Mucosa of stomach (tissue), 1 donor: ENCODE data around the gene NSG1.
"Not testable (repeated sequence)": the region's sequence is repeated elsewhere in the genome, so short reads cannot be mapped to it uniquely, and the experiment has no call there.

Source experiments
- H3K27me3 ChIP-seq: one replicate; pipeline ENCODE4 v1.7.0; 2013; ENCODE audit warnings: mild to moderate bottlenecking, low read length; ENCODE audit not compliant: control insufficient read depth, insufficient read depth
- H3K36me3 ChIP-seq: one replicate; pipeline ENCODE4 v1.7.0; 2013; ENCODE audit warnings: low read length; ENCODE audit not compliant: control insufficient read depth, insufficient read depth
- H3K4me1 ChIP-seq: one replicate; pipeline ENCODE4 v1.7.0; 2013; ENCODE audit warnings: mild to moderate bottlenecking, low read length; ENCODE audit not compliant: control insufficient read depth, insufficient read depth
- H3K4me3 ChIP-seq: one replicate; pipeline ENCODE4 v1.7.0; 2013; ENCODE audit warnings: low read length
- H3K9ac ChIP-seq: one replicate; pipeline ENCODE4 v1.7.0; 2013; ENCODE audit warnings: mild to moderate bottlenecking, low read length, moderate library complexity
- H3K9me3 ChIP-seq: one replicate; pipeline ENCODE4 v1.7.0; 2013; ENCODE audit warnings: mild to moderate bottlenecking, low read length, moderate library complexity; ENCODE audit not compliant: control insufficient read depth
- donor health status: Pancreatic carcinoma.

The NSG1 gene

DNA sequence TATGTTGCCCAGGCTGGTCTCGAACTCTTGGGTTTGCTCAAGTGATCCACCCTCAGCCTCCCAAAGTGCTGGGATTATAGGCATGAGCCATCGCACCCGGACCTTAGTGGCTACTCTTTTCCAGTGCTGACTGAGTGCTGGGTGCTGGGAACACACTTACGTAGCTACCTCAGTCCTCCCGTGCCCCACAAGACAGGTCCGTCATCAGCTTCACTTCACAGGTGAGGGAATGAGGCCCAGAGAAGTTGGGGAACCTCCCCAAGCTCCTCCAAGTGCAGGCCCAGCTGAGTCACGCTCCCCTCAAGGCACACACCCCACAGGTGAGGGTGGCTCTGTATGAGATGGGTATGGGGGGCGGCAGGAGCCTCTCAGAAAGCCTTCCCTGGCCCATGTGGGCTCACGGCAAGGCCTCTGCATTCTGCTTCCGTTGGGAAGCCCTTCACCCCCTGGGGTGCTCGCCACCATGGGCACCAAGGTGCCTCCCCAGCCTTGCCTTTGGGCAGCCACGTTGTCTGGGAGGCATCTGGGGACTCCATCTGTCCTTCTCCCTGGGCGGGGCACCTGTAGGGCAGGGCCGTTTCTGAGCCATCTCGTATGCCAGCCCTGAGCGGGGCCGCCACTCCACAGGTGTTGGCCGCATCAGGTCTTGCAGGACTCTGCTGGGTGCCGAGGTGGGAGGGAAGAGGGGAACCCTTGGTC lies 28.4 kb downstream of the NSG1 start:
- Histone ChIP-seq H3K36me3 (no peaks in the 10 kb centered on the region), H3K4me1 (no peaks in the 10 kb centered on the region), H3K4me3 (no peak overlapping the region), H3K9me3 (no peaks in the 10 kb centered on the region), H3K27me3 (no peaks in the 10 kb centered on the region), H3K9ac (no peak overlapping the region)

DNA sequence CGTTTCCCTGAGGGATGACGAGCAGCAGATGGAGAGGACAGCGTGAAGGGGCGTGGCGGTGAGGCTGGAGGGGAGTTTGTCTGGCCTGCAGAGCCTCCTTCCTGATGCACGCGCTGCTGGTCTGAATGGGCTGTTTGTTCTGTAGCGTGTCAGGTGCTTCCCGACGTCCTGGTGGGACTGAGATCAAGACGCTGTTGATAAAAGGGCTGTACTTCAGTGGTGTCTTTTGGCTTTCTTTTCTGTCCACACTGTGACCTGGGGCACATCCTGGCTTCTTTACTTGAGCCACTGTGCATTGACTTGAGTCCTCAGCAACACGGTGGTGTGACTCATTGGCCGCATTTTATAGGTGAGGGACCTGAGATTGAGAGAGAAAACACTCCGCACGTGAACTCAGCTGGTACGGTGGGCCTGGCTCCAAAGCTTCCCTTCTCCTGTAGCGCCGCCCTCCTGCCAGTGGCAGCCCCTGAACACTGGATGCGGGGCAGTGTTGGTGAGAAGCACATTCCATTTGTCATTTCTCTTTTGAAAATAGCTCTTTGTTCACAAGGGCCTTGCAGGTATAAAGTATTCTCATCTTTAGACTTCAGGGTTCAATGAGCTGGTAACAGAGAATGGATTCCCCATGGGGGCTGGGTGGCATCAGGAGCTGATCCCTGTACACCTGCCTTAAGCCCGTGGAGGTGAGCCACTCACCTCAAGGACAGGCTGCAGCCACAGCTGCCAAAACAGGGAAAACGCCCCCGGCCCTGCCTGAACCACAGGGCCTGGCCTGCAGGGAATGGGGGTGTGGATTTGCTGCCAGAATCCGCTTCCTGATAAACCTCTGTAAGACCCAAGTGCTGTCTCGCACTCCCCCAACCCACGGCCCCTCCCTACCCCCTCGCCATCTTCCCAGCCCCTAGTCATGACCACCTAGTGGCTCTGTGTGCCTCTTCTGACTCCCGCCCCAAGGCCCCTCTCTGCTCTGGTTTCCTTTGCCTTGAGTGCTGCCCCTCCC lies 29.2 kb downstream of the NSG1 start:
- no peaks in the 10 kb centered on the region for H3K27me3 ChIP-seq
- H3K9ac ChIP-seq = no peak overlapping the region
- no peaks in the 10 kb centered on the region for H3K36me3 ChIP-seq
- no peaks in the 10 kb centered on the region for H3K4me1 ChIP-seq
- H3K4me3 ChIP-seq = no peak overlapping the region
- no peaks in the 10 kb centered on the region for H3K9me3 ChIP-seq

DNA sequence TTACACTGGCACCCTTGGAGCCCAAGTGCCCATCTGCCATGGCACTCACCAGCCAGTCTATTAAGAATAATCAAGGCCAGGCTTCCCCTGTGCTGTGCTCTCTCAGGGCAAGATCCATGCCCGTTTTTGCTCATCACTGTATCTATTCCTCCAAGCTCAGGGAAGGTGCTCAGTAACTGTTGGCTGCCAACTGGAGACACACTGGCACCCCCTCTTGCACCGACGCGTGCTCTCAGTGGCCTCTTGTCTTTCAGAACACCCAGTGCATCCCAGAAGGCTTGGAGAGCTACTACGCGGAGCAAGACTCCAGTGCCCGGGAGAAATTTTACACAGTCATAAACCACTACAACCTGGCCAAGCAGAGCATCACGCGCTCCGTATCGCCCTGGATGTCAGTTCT lies 30.1 kb downstream of the NSG1 start:
- H3K9me3 ChIP-seq = no peaks in the 10 kb centered on the region

DNA sequence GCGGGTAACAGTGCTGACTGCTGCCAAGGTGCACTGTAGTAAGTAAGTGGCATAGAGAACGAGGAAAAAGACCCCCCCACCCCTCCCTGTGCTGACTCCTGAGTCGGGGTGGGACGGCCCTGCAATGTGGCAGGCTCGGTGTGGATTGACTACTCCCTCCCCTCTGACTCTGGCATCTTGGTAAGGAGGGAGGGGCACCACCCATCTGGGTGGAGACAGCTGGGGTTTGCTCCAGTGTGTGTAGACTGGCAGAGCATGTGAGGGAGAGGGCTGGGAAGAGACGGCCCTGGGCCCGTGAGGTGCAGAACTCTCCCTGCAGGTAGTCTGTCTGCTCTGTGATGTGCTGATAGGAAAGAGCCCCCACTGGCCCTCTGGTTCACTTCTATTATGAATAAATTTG lies 31.0 kb downstream of the NSG1 start:
- H3K4me1 ChIP-seq = no peaks in the 10 kb centered on the region
- no peak overlapping the region for H3K9ac ChIP-seq
- H3K36me3 ChIP-seq = no peaks in the 10 kb centered on the region
- H3K27me3 ChIP-seq = no peaks in the 10 kb centered on the region
- no peaks in the 10 kb centered on the region for H3K9me3 ChIP-seq
- H3K4me3 ChIP-seq = no peak overlapping the region

More for the DNA sequence above, 30.1 kb downstream of the NSG1 start:
- no peak overlapping the region for H3K4me3 ChIP-seq
- no peaks in the 10 kb centered on the region for H3K4me1 ChIP-seq
- no peak overlapping the region for H3K9ac ChIP-seq
- H3K27me3 ChIP-seq = no peaks in the 10 kb centered on the region
- no peaks in the 10 kb centered on the region for H3K36me3 ChIP-seq

DNA sequence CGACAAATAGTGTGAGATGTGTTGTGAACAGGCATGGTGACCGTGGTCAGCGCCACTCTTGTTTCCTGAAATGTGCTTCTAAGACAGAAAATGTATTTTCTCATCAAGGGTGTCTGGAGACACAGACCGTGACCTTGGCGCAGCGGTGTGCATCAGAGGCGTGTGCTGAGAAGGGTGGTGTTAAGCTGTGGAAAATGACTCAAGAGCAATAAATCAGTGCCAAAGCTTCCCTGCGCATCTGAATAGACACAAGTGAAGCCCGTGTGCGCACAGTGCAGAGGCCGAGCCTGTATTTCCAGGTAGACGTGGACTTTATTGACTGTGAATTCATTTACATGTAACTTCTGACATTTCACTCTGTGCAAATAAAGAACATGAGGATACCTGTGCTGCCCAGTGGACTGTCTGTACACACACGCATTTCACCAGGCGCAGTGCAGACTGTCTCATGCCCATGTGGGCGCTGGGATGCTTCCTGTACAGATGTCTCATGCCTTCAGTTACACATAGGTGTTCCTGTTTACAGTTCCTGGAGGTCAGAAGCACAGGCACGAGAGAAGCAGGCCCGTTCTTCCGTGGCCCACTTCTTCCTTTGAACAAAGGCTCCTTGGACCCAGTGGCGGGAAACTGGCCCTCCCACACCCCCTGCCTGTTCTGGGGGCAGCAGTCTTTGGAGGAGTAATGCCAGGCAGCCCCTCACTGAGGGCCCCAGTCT lies 31.9 kb downstream of the NSG1 start:
- H3K9me3 ChIP-seq = no peaks in the 10 kb centered on the region
- H3K9ac ChIP-seq = no peak overlapping the region
- H3K4me3 ChIP-seq = no peak overlapping the region
- no peaks in the 10 kb centered on the region for H3K27me3 ChIP-seq
- no peaks in the 10 kb centered on the region for H3K4me1 ChIP-seq
- no peaks in the 10 kb centered on the region for H3K36me3 ChIP-seq

DNA sequence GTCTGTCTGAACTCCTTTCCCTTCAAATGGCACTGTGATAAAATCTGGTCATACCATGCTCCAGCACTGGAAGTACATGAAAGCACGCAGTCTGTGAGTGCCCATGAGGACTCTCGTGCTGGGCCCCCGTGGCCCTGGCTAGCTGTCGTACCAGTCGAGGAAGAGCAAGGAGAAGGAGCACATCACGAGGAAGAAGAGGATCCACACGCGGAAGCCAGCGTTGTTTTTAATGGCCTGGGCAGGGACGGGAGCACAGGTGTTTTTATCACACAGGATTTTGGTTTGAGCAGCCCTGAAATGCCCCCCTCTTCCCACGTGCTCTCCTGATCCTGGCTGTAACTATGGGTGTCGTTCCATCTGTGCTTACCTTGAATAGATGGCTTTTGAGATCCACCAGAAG lies 33.0 kb downstream of the NSG1 start:
- Histone ChIP-seq H3K4me1 (no peaks in the 10 kb centered on the region), H3K36me3 (no peaks in the 10 kb centered on the region), H3K9ac (no peak overlapping the region)

DNA sequence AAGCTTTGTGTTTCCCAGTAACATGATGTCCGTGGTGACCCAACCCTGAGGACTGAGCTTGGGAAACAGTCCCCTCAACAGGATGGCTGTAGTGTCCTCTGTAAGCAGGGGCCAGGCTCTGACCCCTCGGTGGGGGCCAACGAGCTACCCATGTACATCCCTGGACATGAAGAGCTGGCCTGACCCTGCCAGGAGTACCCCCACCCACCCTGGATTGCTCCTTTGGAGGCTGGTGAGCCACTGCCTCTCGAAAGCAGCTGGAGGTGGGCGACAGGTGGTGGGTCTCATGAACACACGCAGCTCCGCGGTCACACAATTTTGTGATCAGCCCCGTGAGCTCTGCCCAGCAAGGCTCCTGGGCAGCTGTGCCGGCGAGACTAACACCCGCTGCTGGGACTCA lies 33.5 kb downstream of the NSG1 start:
- Histone ChIP-seq H3K9me3 (no peaks in the 10 kb centered on the region), H3K36me3 (no peaks in the 10 kb centered on the region), H3K9ac (no peak overlapping the region), H3K4me1 (no peaks in the 10 kb centered on the region), H3K27me3 (no peaks in the 10 kb centered on the region), H3K4me3 (no peak overlapping the region)

More for the DNA sequence above, 33.0 kb downstream of the NSG1 start:
- H3K27me3 ChIP-seq = no peaks in the 10 kb centered on the region
- H3K9me3 ChIP-seq = no peaks in the 10 kb centered on the region
- no peak overlapping the region for H3K4me3 ChIP-seq

DNA sequence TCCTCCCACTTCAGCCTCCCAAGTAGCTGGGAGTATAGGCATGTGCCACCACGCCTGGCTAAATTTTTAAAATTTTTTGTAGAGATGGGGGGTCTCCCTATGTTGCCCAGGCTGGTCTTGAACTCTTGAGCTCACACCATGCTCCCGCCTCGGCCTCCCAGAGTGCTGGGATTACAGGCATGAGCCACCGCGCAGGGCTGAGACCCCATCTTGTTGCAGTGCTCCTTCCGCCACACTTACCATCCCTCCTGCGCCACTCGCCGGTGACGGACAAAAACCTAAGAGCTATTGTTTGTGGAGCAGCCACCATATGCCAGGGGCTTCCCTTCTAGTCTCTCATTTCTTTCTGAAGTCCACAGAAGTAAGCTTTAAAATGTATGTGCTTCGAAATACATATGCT lies 34.5 kb downstream of the NSG1 start:
- Histone ChIP-seq H3K4me3 (no peak overlapping the region), H3K9me3 (no peaks in the 10 kb centered on the region), H3K4me1 (no peaks in the 10 kb centered on the region), H3K36me3 (no peaks in the 10 kb centered on the region), H3K9ac (no peak overlapping the region), H3K27me3 (no peaks in the 10 kb centered on the region)

DNA sequence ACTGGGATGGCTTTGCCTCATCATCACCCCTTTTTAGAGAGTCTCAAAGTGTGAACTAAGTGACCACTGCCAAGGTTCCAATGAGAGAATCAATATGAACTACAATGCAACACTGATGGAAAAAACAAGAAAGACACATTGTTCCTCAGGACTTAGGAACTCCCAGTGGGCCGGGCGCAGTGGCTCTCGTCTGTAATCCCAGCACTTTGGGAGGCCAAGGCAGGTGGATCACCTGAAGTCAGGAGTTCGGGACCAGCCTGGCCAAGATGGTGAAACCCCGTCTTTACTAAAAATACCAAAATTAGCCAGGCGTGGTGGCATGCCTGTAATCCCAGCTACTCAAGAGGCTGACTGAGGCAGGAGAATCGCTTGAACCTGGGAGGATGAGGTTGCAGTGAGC lies 35.2 kb downstream of the NSG1 start:
- H3K4me3 ChIP-seq, H3K36me3 ChIP-seq, H3K27me3 ChIP-seq, H3K9me3 ChIP-seq, H3K4me1 ChIP-seq, H3K9ac ChIP-seq: not testable (repeated sequence)

DNA sequence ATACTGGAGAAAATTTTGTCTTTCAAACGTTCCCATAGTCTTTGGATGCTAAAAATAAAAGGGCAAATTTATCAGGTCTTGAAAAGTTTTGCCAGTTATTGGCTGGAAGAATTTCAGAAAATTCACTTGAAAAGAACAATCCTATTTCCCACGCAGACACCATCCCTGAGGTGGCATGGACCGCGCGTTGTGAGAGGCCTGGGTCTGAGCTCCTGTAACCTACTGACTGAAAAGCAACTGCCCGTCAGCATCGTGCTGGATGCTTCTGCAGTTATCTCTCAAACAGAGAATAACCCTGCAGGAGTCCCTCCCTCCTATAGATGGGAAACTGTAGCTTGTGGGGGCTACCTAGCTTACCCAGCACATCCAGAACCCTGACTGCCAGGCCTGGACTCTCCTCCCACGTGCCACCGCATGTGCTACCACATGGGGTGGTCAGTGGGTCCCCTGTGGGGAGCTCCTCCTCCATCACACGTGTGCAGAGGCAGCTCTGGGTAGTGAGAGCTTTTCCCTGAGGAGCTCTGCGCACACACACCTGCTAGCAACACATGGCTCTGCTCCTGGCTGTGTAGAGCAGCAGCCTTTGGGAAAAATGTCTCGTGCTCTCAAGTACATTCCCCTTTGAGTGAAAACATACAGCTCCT lies 36.1 kb downstream of the NSG1 start:
- Histone ChIP-seq H3K27me3 (no peaks in the 10 kb centered on the region), H3K36me3 (peaks cover 3% of the 10 kb centered on the region), H3K4me3 (no peak overlapping the region), H3K9ac (no peak overlapping the region), H3K4me1 (no peaks in the 10 kb centered on the region), H3K9me3 (no peaks in the 10 kb centered on the region)

DNA sequence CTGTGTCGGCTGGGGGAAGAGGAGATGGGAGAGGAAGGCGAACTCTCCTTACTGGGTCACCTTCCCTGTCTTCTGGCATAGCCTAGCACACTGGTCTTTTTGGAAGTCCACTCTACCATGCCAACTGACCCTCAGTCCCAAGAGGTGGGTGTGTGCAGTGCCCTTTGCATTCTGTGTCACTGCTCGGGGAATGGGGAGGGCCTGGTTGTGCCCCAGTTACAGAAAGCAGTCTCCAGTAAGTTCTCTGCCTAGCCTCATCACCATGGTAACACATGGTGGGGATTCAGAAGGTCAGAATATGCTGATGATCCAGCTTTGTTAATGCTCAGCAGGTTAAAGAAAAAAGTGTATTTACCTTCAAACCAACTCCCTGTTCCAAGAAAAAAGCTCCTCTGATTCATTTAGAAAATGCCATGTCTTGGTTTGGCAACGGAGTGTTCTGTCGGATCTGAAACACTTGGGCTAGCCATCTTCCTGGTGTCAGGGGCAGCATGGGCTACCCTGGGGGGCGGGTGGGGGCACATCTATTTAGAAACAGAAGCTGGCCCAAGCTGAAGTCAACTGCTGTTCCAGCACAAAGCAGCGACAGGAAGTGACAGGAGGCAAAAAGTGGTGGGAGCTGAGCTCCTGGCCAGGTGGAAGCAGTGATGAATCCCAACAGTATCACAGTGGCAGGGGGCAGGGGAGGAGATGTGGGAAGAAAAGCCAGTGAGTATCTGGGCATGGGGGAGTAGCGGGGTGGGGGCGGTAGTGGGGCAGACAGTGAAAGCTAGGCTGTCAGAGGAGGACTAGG lies 37.0 kb downstream of the NSG1 start:
- peaks cover 5% of the 10 kb centered on the region for H3K36me3 ChIP-seq
- H3K9me3 ChIP-seq = no peaks in the 10 kb centered on the region

More for the DNA sequence above, 37.0 kb downstream of the NSG1 start:
- no peak overlapping the region for H3K9ac ChIP-seq
- no peak overlapping the region for H3K4me3 ChIP-seq
- H3K4me1 ChIP-seq = no peaks in the 10 kb centered on the region
- no peaks in the 10 kb centered on the region for H3K27me3 ChIP-seq
